ENCODE measurements around the gene TCF25.

- no peak for TF ChIP-seq CTCF (conservative IDR thresholded peaks at IDR 0.05)
- TF ChIP-seq ZFX (IDR thresholded peaks at IDR 0.05) = no peak
Observed at GRCh38 chr16:89958596-89958995, 85.2 kb downstream of the TCF25 start.

Data from C4-2B (cell line).